H9 (cell line): Measurements from ENCODE around the gene RMND5A. TPM values are rescaled to one million over a fixed set of nuclear protein-coding genes. Genes with fewer than 3 reads are reported as not detected.

ENCODE experiments used
- DNase-seq: peaks from one replicate; pipeline ENCODE4 v3.0.0-alpha.2; 2017
- H2AFZ ChIP-seq: one replicate; pipeline ENCODE4 v1.6.1; 2013; ENCODE audit warnings: mild to moderate bottlenecking, low read length, control low read depth, moderate library complexity
- H2AK5ac ChIP-seq: 2 replicates; pipeline ENCODE4 v1.6.1; 2013; ENCODE audit warnings: low read length, control low read depth, mixed read lengths; ENCODE audit not compliant: insufficient read length
- H2BK120ac ChIP-seq: one replicate; pipeline ENCODE4 v1.6.1; 2013; ENCODE audit warnings: low read depth, mild to moderate bottlenecking, low read length, control low read depth, inconsistent platforms; ENCODE audit not compliant: poor library complexity, severe bottlenecking
- H2BK12ac ChIP-seq: 2 replicates; pipeline ENCODE4 v1.6.1; 2013; ENCODE audit warnings: low read length, control low read depth, mixed read lengths, low read depth; ENCODE audit not compliant: insufficient read length
- H2BK15ac ChIP-seq: 2 replicates; pipeline ENCODE4 v1.6.1; 2013; ENCODE audit warnings: low read depth, low read length, control low read depth
- H2BK20ac ChIP-seq: one replicate; pipeline ENCODE4 v1.6.1; 2013; ENCODE audit warnings: low read depth, mild to moderate bottlenecking, low read length, control low read depth, inconsistent platforms; ENCODE audit not compliant: poor library complexity, severe bottlenecking
- H2BK5ac ChIP-seq: 2 replicates; pipeline ENCODE4 v1.6.1; 2013; ENCODE audit warnings: low read length, control low read depth, mixed read lengths; ENCODE audit not compliant: insufficient read length
- H3K14ac ChIP-seq: 2 replicates; pipeline ENCODE4 v1.6.1; 2013; ENCODE audit warnings: low read length, control low read depth; ENCODE audit not compliant: insufficient read depth
- H3K18ac ChIP-seq: 2 replicates; pipeline ENCODE4 v1.6.1; 2013; ENCODE audit warnings: low read depth, mild to moderate bottlenecking, mixed read lengths, low read length, control low read depth; ENCODE audit not compliant: insufficient read length
- H3K23ac ChIP-seq: 2 replicates; pipeline ENCODE4 v1.6.1; 2013; ENCODE audit warnings: low read length, control low read depth, mixed read lengths, low read depth; ENCODE audit not compliant: insufficient read length
- H3K23me2 ChIP-seq: 2 replicates; pipeline ENCODE4 v1.6.1; 2013; ENCODE audit warnings: low read depth, mild to moderate bottlenecking, mixed read lengths, low read length, control low read depth; ENCODE audit not compliant: insufficient read length, poor library complexity, severe bottlenecking
- H3K27ac ChIP-seq: 2 replicates; pipeline ENCODE4 v1.5.1; 2013; ENCODE audit warnings: low read length, control low read depth, mixed read lengths, low read depth; ENCODE audit not compliant: insufficient read length
- H3K27me3 ChIP-seq: 2 replicates; pipeline ENCODE4 v1.6.1; 2013; ENCODE audit warnings: low read length, control low read depth, inconsistent platforms; ENCODE audit not compliant: insufficient read depth
- H3K4ac ChIP-seq: 2 replicates; pipeline ENCODE4 v1.6.1; 2013; ENCODE audit warnings: low read depth, mild to moderate bottlenecking, control low read depth, inconsistent platforms, low read length, moderate library complexity
- H3K4me1 ChIP-seq: 2 replicates; pipeline ENCODE4 v1.6.1; 2013; ENCODE audit warnings: low read length, control low read depth, inconsistent platforms; ENCODE audit not compliant: insufficient read depth
- H3K4me2 ChIP-seq: 2 replicates; pipeline ENCODE4 v1.6.1; 2013; ENCODE audit warnings: low read length, control low read depth, mixed read lengths; ENCODE audit not compliant: insufficient read length, insufficient read depth
- H3K56ac ChIP-seq: 2 replicates; pipeline ENCODE4 v1.6.1; 2013; ENCODE audit warnings: low read depth, mild to moderate bottlenecking, mixed read lengths, low read length, control low read depth; ENCODE audit not compliant: insufficient read length
- H3K79me1 ChIP-seq: 2 replicates; pipeline ENCODE4 v1.6.1; 2013; ENCODE audit warnings: low read depth, mild to moderate bottlenecking, moderate library complexity, low read length, control low read depth, inconsistent platforms; ENCODE audit not compliant: insufficient read depth, poor library complexity, severe bottlenecking
- H3K79me2 ChIP-seq: 2 replicates; pipeline ENCODE4 v1.6.1; 2013; ENCODE audit warnings: low read length, control low read depth, inconsistent platforms; ENCODE audit not compliant: insufficient read depth
- H3K9ac ChIP-seq: 2 replicates; pipeline ENCODE4 v1.6.1; 2013; ENCODE audit warnings: low read length, control low read depth, mixed read lengths; ENCODE audit not compliant: insufficient read length; ENCODE audit errors: extremely low read depth
- H3K9me3 ChIP-seq: one replicate; pipeline ENCODE4 v1.6.1; 2013; ENCODE audit warnings: low read depth, low read length, inconsistent platforms; ENCODE audit not compliant: control insufficient read depth
- H3T11ph ChIP-seq: one replicate; pipeline ENCODE4 v1.6.1; 2013; ENCODE audit warnings: mild to moderate bottlenecking, low read length, control low read depth, inconsistent platforms
- H4K20me1 ChIP-seq: one replicate; pipeline ENCODE4 v1.6.1; 2013; ENCODE audit not compliant: control insufficient read depth, insufficient read length, insufficient read depth
- H4K5ac ChIP-seq: 2 replicates; pipeline ENCODE4 v1.6.1; 2013; ENCODE audit warnings: low read depth, mild to moderate bottlenecking, mixed read lengths, low read length, control low read depth; ENCODE audit not compliant: insufficient read length
- H4K8ac ChIP-seq: replicated peaks from 2 replicates; pipeline ENCODE4 v1.6.1; 2013; ENCODE audit warnings: low read length, control low read depth, mixed read lengths, low read depth; ENCODE audit not compliant: insufficient read length
- H4K91ac ChIP-seq: 2 replicates; pipeline ENCODE4 v1.6.1; 2013; ENCODE audit warnings: low read depth, mild to moderate bottlenecking, moderate library complexity, mixed read lengths, low read length, control low read depth; ENCODE audit not compliant: insufficient read length
- H3K27ac Mint-ChIP-seq, 3 experiments: 2 replicates in 2 of 3; 3 replicates in 1 of 3; pipeline ENCODE4 v1.8.0; 2020 to 2021; ENCODE audit warnings: mixed read lengths in 3 of 3, mild to moderate bottlenecking in 1 of 3, moderate library complexity in 1 of 3
- H3K27me3 Mint-ChIP-seq: 2 replicates; pipeline ENCODE4 v1.8.0; 2021; ENCODE audit warnings: low read depth, mild to moderate bottlenecking, moderate library complexity, mixed read lengths
- H3K36me3 Mint-ChIP-seq, 3 experiments: 2 replicates in 2 of 3; 3 replicates in 1 of 3; pipeline ENCODE4 v1.8.0; 2020 to 2021; ENCODE audit warnings: low read depth in 3 of 3, mixed read lengths in 3 of 3; ENCODE audit not compliant: insufficient read depth in 1 of 3
- H3K4me1 Mint-ChIP-seq, 2 experiments: 2 replicates each; pipeline ENCODE4 v1.8.0; 2020; ENCODE audit warnings: mixed read lengths in 2 of 2
- H3K4me3 Mint-ChIP-seq, 2 experiments: 2 replicates in 1 of 2; 3 replicates in 1 of 2; pipeline ENCODE4 v1.8.0; 2020 to 2021; ENCODE audit warnings: mild to moderate bottlenecking in 2 of 2, mixed read lengths in 2 of 2, moderate library complexity in 1 of 2
- H3K9me3 Mint-ChIP-seq, 2 experiments: 2 replicates in 1 of 2; 3 replicates in 1 of 2; pipeline ENCODE4 v1.8.0; 2020; ENCODE audit warnings: mild to moderate bottlenecking in 2 of 2, mixed read lengths in 2 of 2, moderate library complexity in 1 of 2
- CTCF ChIP-seq: fragments of 200-600 bp; sonication (generic); conservative IDR thresholded peaks from 3 replicates; pipeline ENCODE4 v1.8.0; 2021; ENCODE audit warnings: antibody characterized with exemption, mild to moderate bottlenecking
- WGBS: extraction: QIAGEN DNeasy Blood & Tissue Kit; methylation state at CpG from one replicate; pipeline ENCODE4 v1.1.7; 2013; ENCODE audit warnings: missing lambda C conversion rate, low lambda C conversion rate, mixed read lengths; ENCODE audit not compliant: insufficient read length; ENCODE audit errors: extremely low coverage; 5-methylcytosine and 5-hydroxymethylcytosine counted together
- total RNA-seq: library from RNA; stranded (reverse); gene quantifications from 2 replicates; pipeline ENCODE4 v1.2.1, GENCODE V29; 2021

RMND5A gene
- total RNA-seq, 1 experiment from 2014 or later, result 48.8 TPM

GRCh38 chr2:86821842-86822241, 101.8 kb downstream of the RMND5A start:
- TF ChIP-seq CTCF, result no peak
- H3K79me1 ChIP-seq, result no peaks in the 10 kb centered on the region
- H3K56ac ChIP-seq, result no peak overlapping the region
- Mint-ChIP-seq H3K9me3 (peaks cover 6% of the 10 kb centered on the region in 2 experiments; a peak in 4 of 5 replicates), H3K36me3 (peaks cover 0 to 7% (median 2%) of the 10 kb centered on the region in 3 experiments; a peak in 3 of 7 replicates), H3K27me3 (peaks cover 20% of the 10 kb centered on the region), H3K27ac (no peak overlapping the region), H3K4me1 (peaks cover 0 to 2% of the 10 kb centered on the region in 2 experiments; a peak in 2 of 4 replicates), H3K4me3 (no peak overlapping the region)
- no peak overlapping the region for H3K4me2 ChIP-seq
- H2AFZ ChIP-seq, result no peak overlapping the region
- no peaks in the 10 kb centered on the region for H3K27me3 ChIP-seq
- H2BK12ac ChIP-seq, result no peak overlapping the region
- H3K9ac ChIP-seq, result no peak overlapping the region
- H3T11ph ChIP-seq, result no peak overlapping the region
- no peak overlapping the region for H2AK5ac ChIP-seq
- WGBS, result no CpG with 5 or more reads among the region's 6 CpGs
- H4K20me1 ChIP-seq, result no peaks in the 10 kb centered on the region
- no peaks in the 10 kb centered on the region for H3K23me2 ChIP-seq
- H3K14ac ChIP-seq, result no peak overlapping the region
- no peak overlapping the region for H3K23ac ChIP-seq
- no peak overlapping the region for H4K5ac ChIP-seq
- no peaks in the 10 kb centered on the region for H3K79me2 ChIP-seq
- H3K18ac ChIP-seq, result no peak overlapping the region
- H3K9me3 ChIP-seq, result peaks cover 4% of the 10 kb centered on the region
- no peak for DNase-seq
- no peak overlapping the region; the same call in 1 of the 2 replicates for H2BK15ac ChIP-seq
- no peak overlapping the region for H4K8ac ChIP-seq
- H4K91ac ChIP-seq, result no peak overlapping the region
- H3K4me1 ChIP-seq, result no peaks in the 10 kb centered on the region
- H3K27ac ChIP-seq, result no peak overlapping the region
- H2BK120ac ChIP-seq, result no peak overlapping the region
- H2BK5ac ChIP-seq, result no peak overlapping the region
- H3K4ac ChIP-seq, result no peak overlapping the region
- no peak overlapping the region for H2BK20ac ChIP-seq
